ENCODE data around the gene TMEM132D. TPM values are rescaled to one million over a fixed set of nuclear protein-coding genes. Genes with fewer than 3 reads are reported as not detected.

TMEM132D gene
- polyA plus RNA-seq, 1 experiment: not detected

GRCh38 chr12:129084875-129085826, 818.7 kb downstream of the TMEM132D start:
- ChIA-PET CTCF (no interaction called here), POLR2A (no interaction called here)
- no peak for TF ChIP-seq CTCF (IDR thresholded peaks at IDR 0.05; ENCODE audit: low read depth, low read length)
- Histone ChIP-seq H3K27ac (ENCODE audit: low read depth, low read length) (no peak overlapping the region), H3K9me3 (ENCODE audit: control insufficient read depth, insufficient read depth, low read length) (peaks cover 63% of the 10 kb centered on the region), H3K4me3 (ENCODE audit: low read depth, low read length) (no peak overlapping the region), H3K27me3 (ENCODE audit: control insufficient read depth, insufficient read depth, low read length) (no peaks in the 10 kb centered on the region)
- no peak for DNase-seq (ENCODE audit: low read depth, low spot score)

- ChIA-PET CTCF (no interaction called here), POLR2A (no interaction called here)
- DNase-seq (ENCODE audit: low read depth, low spot score): no peak
- H3K27ac ChIP-seq (ENCODE audit: low read depth, low read length): no peak overlapping the region
- H3K9me3 ChIP-seq (ENCODE audit: control insufficient read depth, insufficient read depth, low read length): peaks cover 68% of the 10 kb centered on the region
- TF ChIP-seq CTCF (IDR thresholded peaks at IDR 0.05; ENCODE audit: low read depth, low read length): no peak
- H3K4me3 ChIP-seq (ENCODE audit: low read depth, low read length): no peak overlapping the region
- no peaks in the 10 kb centered on the region for H3K27me3 ChIP-seq (ENCODE audit: control insufficient read depth, insufficient read depth, low read length)
Observed at GRCh38 chr12:129083121-129083840, 820.5 kb downstream of the TMEM132D start.

- ChIA-PET CTCF (no interaction called here), POLR2A (no interaction called here)
- H3K4me3 ChIP-seq (ENCODE audit: low read depth, low read length): no peak overlapping the region
- DNase-seq (ENCODE audit: low read depth, low spot score): no peak
- H3K9me3 ChIP-seq (ENCODE audit: control insufficient read depth, insufficient read depth, low read length): peaks cover 70% of the 10 kb centered on the region
- no peak for TF ChIP-seq CTCF (IDR thresholded peaks at IDR 0.05; ENCODE audit: low read depth, low read length)
- no peaks in the 10 kb centered on the region for H3K27me3 ChIP-seq (ENCODE audit: control insufficient read depth, insufficient read depth, low read length)
- H3K27ac ChIP-seq (ENCODE audit: low read depth, low read length): no peak overlapping the region
Observed at GRCh38 chr12:129082441-129082840, 821.4 kb downstream of the TMEM132D start.

- Histone ChIP-seq H3K27ac (ENCODE audit: low read depth, low read length) (no peak overlapping the region), H3K4me3 (ENCODE audit: low read depth, low read length) (no peak overlapping the region), H3K27me3 (ENCODE audit: control insufficient read depth, insufficient read depth, low read length) (no peaks in the 10 kb centered on the region), H3K9me3 (ENCODE audit: control insufficient read depth, insufficient read depth, low read length) (peaks cover 71% of the 10 kb centered on the region)
- ChIA-PET CTCF (no interaction called here), POLR2A (no interaction called here)
- TF ChIP-seq CTCF (IDR thresholded peaks at IDR 0.05; ENCODE audit: low read depth, low read length): no peak
- DNase-seq (ENCODE audit: low read depth, low spot score): no peak
Observed at GRCh38 chr12:129081755-129082250, 822.0 kb downstream of the TMEM132D start.

GRCh38 chr12:129080821-129081220, 823.0 kb downstream of the TMEM132D start:
- no peaks in the 10 kb centered on the region for H3K27me3 ChIP-seq (ENCODE audit: control insufficient read depth, insufficient read depth, low read length)
- ChIA-PET POLR2A (no interaction called here), CTCF (no interaction called here)
- DNase-seq (ENCODE audit: low read depth, low spot score): no peak
- TF ChIP-seq CTCF (IDR thresholded peaks at IDR 0.05; ENCODE audit: low read depth, low read length): no peak
- H3K9me3 ChIP-seq (ENCODE audit: control insufficient read depth, insufficient read depth, low read length): peaks cover 75% of the 10 kb centered on the region
- no peak overlapping the region for H3K27ac ChIP-seq (ENCODE audit: low read depth, low read length)
- H3K4me3 ChIP-seq (ENCODE audit: low read depth, low read length): no peak overlapping the region

Measured in AG04450 (cell line).